NB4 (cell line): ENCODE data around the gene CCDC57.
"Not testable (repeated sequence)": the region's sequence is repeated elsewhere in the genome, so short reads cannot be mapped to it uniquely, and the experiment has no call there.

ENCODE experiments used
- DNase-seq: peaks from one replicate; pipeline ENCODE4 v3.0.0; 2010; ENCODE audit warnings: low read depth
- H3K4me3 ChIP-seq: one replicate; pipeline ENCODE4 v1.5.1; 2011; ENCODE audit warnings: mild to moderate bottlenecking, low read depth, low read length, moderate library complexity
- MYC ChIP-seq: IDR thresholded peaks from 2 replicates; pipeline ENCODE4 v1.6.1; 2011; ENCODE audit warnings: low read depth, low read length
- POLR2A ChIP-seq: IDR thresholded peaks from 2 replicates; pipeline ENCODE4 v1.6.1; 2011; ENCODE audit warnings: mild to moderate bottlenecking; ENCODE audit not compliant: insufficient read length; ENCODE audit errors: extremely low read depth
- TF ChIP-seq, protein P1 (sequence below): IDR thresholded peaks from 2 replicates; pipeline ENCODE4 v1.6.1; 2011; ENCODE audit warnings: low read depth, low read length
- TF ChIP-seq, protein P2 (sequence below): IDR thresholded peaks from one replicate; pipeline ENCODE4 v1.5.1; 2012; ENCODE audit warnings: low read depth, low read length

The CCDC57 gene

DNA sequence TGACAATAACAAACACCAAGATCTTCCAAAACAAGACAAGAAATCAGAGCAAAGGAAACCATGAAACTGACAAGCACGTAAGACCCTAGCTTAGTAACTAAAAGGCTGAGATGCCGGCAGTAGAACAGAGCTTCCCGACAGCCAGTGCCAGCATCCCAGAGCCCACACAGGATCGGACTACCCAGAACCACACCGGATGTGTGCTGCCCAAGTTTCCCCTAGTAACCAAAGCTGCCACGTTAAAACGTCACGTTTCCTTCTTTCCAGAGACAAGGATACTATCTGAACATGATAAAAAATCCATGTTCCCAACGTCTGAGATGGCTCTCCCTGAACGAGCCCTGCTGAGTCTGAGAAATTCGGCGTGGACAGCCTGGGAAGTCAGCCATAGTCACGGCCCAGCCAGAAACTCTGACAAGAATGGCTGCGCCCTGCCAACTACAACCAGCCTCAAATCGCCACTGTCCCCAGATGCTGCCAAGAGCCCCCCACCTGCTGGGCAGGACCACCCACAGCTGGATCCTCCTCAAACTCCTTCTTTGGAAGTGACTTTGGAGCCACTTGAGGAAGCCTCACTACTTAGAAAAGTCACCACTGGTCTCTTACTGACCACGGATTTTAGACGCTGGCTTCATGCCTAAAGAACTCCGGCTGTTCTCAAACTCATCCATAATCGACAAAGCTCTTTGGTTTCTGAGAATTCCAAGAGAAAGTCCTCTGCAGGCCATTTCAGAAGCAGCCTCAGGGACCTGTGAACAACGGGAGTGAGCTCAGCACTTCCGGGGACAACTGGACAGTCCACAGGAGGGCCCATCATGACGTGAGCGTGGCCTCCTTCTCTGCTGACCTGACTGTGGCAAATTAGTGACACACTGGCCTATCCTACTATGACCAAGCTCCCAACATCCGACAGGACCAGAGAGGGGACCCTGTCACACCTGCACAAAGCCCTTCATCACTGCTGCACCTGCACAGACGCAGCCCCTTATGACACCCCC lies 16.7 kb downstream of the CCDC57 start:
- DNase-seq: no peak
- TF ChIP-seq POLR2A (no peak), MYC (no peak)
- TF ChIP-seq, protein P1, sequence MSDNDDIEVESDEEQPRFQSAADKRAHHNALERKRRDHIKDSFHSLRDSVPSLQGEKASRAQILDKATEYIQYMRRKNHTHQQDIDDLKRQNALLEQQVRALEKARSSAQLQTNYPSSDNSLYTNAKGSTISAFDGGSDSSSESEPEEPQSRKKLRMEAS: no peak
- TF ChIP-seq, protein P2, sequence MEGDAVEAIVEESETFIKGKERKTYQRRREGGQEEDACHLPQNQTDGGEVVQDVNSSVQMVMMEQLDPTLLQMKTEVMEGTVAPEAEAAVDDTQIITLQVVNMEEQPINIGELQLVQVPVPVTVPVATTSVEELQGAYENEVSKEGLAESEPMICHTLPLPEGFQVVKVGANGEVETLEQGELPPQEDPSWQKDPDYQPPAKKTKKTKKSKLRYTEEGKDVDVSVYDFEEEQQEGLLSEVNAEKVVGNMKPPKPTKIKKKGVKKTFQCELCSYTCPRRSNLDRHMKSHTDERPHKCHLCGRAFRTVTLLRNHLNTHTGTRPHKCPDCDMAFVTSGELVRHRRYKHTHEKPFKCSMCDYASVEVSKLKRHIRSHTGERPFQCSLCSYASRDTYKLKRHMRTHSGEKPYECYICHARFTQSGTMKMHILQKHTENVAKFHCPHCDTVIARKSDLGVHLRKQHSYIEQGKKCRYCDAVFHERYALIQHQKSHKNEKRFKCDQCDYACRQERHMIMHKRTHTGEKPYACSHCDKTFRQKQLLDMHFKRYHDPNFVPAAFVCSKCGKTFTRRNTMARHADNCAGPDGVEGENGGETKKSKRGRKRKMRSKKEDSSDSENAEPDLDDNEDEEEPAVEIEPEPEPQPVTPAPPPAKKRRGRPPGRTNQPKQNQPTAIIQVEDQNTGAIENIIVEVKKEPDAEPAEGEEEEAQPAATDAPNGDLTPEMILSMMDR: no peak

DNA sequence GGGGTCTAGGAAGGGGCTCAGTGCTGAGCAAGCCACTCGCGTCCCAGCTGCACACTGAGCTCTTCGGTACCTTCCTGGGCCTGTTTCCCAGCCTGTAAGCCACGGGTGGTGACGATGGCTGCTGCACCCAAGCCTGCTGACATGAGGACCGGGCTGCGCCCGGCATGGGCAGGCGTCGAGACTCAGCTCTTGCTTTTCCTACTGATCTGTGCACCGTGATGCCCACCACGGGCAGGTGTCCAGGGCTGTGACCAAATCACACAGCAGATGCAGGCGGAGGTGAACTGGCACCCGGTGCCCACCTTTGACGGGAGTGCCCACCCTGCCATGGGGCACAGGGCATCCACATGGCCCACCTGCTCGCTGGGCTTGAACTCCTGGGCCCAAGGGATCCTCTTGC lies 17.9 kb downstream of the CCDC57 start:
- TF ChIP-seq, protein P1: no peak
- TF ChIP-seq, protein P2: no peak
- no peak for TF ChIP-seq POLR2A
- TF ChIP-seq MYC: no peak
- DNase-seq: no peak
- H3K4me3 ChIP-seq: no peak overlapping the region

More for the DNA sequence above, 16.7 kb downstream of the CCDC57 start:
- H3K4me3 ChIP-seq: no peak overlapping the region

DNA sequence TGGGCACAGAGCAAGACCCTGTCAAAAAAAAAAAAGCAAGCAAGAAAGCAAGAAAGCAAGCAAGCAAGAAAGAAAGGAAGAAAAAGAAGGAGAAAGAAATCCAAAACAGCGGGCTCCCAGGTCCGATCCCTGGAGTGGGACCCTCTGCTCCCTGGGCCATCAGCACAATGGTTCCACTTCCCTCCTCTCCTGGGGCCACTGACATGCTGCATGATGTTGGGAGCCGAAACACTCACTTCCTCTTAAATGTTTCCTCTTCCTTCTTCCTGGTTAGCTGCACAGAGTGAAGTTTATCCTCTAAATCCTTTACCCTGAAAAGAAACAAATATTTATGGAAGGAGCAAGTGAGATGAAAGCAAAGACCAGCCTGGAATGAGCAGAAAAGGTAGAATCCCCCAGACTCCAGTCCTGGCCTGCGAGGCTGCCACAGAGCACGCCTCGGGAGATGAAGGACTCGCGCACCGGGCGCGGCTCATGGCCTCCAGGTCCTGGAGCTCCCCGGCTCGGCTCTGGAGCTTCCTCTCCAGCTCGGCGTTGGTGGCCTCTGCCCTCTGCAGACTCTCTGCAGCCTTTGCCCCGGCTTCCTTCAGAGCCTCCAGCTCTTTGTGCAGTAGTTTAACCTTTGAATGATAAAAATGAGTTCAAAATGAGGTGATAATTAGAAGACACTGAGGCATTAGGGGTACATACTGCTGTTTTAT lies 19.0 kb downstream of the CCDC57 start:
- TF ChIP-seq MYC (no peak), POLR2A (no peak)
- TF ChIP-seq, protein P1: no peak
- TF ChIP-seq, protein P2: no peak
- no peak for DNase-seq
- no peak overlapping the region for H3K4me3 ChIP-seq

DNA sequence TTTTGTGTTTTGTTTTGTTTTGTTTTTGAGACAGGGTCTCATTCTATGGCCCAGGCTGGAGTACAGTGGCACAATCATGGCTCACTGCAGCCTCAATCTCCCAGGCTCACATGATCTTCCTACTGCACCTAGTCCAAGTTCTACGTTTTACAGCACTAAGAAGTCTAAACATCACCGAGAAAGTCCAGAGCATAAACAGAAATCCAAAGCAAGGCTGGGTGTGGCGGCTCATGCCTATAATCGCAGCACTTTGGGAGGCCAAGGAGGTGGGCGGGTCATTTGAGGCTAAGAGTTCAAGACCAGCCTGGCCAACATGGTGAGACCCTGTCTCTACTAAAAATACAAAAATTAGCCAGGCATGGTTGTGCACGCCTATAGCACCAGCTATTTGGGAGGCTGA lies 19.6 kb downstream of the CCDC57 start:
- DNase-seq: not testable (repeated sequence)

DNA sequence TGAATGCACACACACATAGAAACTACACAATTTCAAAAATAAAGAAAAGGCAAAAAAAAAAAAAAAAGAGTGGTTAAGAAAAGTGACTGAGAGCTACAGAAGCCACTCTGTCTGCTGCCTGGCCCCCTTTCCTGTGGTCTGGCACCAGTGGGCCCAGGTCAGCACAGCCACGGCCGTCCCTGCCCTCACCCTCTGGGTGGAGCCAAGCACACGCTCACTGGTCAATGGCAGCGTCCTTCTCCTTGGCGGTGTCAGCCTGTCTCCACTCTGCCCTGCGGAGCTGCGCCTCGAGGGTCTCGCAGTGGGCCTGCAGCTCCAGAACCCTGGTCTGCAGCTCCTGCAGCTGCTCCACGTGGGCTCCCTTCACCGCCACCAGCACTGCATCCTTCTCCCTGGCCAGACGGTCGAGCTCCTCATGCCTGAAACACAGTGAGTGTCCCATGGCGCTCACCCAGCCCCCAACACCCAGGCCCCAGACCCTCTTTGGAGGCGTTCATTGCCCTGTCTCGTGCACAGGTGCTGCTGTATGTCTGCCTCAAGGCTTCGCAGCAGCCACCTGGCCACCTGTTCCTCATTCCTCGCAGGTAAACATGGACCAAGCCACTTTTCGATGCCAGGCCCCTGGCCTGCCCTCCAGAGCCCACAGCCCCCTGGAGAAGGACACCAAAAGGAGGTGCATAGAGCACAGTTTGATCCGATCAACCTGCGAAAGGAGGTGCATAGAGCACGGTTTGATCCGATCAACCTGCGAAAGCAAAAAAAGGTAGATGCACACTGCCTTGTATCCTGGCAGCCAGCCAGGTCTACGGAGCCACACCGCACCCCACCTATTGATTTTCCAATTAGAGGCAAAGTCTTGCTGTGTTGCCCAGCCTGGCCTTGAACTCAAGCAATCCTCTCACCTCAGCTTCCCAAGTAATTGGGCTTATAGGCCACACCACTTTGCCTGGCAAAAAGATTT lies 24.4 kb downstream of the CCDC57 start:
- no peak for DNase-seq
- H3K4me3 ChIP-seq: no peak overlapping the region
- no peak for TF ChIP-seq MYC
- TF ChIP-seq, protein P2: no peak
- TF ChIP-seq, protein P1: no peak
- TF ChIP-seq POLR2A: no peak

More for the DNA sequence above, 19.6 kb downstream of the CCDC57 start:
- not testable (repeated sequence) for H3K4me3 ChIP-seq
